ENCODE results near the gene C19orf38. TPM values are rescaled to one million over a fixed set of nuclear protein-coding genes. Genes with fewer than 3 reads are reported as not detected.

The C19orf38 gene
- total and polyA plus RNA-seq, 12 donors: 0.27 to 4.0 (median 0.64) TPM; not detected in 1

DNA sequence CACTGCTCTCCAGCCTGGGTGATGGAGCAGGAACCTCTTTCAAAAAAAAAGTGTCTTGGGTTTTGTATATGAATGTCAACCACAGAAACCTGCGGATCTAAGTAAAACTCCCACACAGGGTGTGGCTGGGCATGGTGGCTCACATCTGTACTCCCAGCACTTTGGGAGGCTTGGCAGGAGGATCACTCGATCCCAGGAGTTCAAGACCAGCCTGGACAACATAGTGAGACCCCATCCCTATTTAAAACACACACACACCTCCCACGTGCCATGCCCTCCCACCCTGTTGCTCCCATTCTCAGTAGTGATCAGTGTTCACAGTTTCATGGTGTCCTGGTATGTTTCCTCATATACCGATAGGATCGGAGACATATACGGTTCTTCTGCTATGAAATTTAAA, 21.4 kb upstream of the C19orf38 start:
- Histone ChIP-seq H3K4me3 (no peak overlapping the region), H3K36me3 (peaks cover 8 to 100% (median 77%) of the 10 kb centered on the region in 9 donors), H3K27ac (no peak overlapping the region), H3K27me3 (no peaks in the 10 kb centered on the region), H3K4me1 (no peaks in the 10 kb centered on the region), H3K9me3 (no peaks in the 10 kb centered on the region)
- 89 to 94% methylated on average over 6 of the region's 6 CpGs for WGBS, 2 donors
- TF ChIP-seq, protein P1, sequence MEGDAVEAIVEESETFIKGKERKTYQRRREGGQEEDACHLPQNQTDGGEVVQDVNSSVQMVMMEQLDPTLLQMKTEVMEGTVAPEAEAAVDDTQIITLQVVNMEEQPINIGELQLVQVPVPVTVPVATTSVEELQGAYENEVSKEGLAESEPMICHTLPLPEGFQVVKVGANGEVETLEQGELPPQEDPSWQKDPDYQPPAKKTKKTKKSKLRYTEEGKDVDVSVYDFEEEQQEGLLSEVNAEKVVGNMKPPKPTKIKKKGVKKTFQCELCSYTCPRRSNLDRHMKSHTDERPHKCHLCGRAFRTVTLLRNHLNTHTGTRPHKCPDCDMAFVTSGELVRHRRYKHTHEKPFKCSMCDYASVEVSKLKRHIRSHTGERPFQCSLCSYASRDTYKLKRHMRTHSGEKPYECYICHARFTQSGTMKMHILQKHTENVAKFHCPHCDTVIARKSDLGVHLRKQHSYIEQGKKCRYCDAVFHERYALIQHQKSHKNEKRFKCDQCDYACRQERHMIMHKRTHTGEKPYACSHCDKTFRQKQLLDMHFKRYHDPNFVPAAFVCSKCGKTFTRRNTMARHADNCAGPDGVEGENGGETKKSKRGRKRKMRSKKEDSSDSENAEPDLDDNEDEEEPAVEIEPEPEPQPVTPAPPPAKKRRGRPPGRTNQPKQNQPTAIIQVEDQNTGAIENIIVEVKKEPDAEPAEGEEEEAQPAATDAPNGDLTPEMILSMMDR (IDR thresholded peaks at IDR 0.05): no peak
- intact Hi-C loops (cut with DNase I): loop anchor here in 1 of 10 donors (10.0 kb wide), 1 partner anchor 52 kb away; no protein-coding TSS in a partner anchor
- no peak for DNase-seq
- no peak for ATAC-seq

DNA sequence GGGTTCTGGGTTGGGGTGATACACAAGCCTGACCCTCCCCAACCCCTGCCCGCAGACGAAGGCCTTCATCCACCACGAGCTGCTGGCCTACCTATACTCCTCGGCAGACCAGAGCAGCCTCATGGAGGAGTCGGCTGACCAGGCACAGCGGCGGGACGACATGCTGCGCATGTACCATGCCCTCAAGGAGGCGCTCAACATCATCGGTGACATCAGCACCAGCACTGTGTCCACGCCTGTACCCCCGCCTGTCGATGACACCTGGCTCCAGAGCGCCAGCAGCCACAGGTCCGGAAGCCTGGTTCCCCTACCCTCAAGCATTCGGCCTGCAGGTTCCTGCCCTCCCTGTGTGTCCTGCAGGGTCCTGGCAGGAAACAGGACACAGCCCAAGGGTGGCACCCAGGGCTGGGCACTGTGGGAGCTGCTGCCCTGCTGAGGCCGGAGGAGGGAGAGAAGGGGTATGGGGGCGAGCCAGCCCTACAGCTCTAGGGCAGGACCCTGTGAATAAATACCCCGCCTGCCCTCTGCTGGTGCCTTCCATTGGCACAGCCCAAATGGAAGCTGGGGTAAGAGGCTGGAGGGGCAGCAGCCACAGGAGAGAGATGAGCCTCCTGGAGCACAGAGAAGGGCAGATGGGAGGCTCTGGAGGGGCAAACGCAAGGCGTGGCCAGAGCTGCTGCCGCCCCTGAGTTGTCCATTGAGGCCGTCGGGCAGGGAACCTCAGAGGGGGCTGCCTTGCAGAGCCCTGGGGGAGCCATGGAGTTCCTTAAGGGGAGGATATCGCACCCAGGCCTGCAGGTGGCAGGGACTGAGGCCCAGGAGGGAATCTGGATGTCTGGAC, 19.0 kb upstream of the C19orf38 start:
- TF ChIP-seq, protein P1 (IDR thresholded peaks at IDR 0.05): peak in 1 of 9 donors; percentile 24
- Histone ChIP-seq H3K4me3 (no peak overlapping the region), H3K27ac (no peak overlapping the region), H3K36me3 (peaks cover 7 to 100% (median 69%) of the 10 kb centered on the region in 9 donors), H3K4me1 (no peaks in the 10 kb centered on the region), H3K9me3 (no peaks in the 10 kb centered on the region), H3K27me3 (no peaks in the 10 kb centered on the region)
- intact Hi-C loops (cut with DNase I): loop anchor here in 1 of 10 donors (10.0 kb wide), 1 partner anchor 54 kb away; no protein-coding TSS in a partner anchor
- 91 to 94% methylated on average over 26 of the region's 26 CpGs for WGBS, 2 donors
- no peak for DNase-seq
- ATAC-seq: peak in 1 of 8 donors; percentile 11

DNA sequence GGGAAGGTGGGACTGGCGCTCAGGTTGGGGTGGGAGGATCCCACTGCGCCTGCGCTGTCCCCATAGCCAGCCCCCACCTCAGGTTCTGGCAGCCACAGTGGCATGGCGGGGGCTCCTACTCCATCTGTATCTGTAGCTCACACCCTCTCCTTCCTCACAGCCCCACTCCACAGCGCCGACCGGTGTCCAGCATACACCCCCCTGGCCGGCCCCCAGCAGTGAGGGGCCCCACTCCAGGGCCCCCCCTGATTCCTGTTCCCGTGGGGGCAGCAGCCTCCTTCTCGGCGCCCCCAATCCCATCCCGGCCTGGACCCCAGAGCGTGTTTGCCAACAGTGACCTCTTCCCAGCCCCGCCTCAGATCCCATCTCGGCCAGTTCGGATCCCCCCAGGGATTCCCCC, 18.2 kb upstream of the C19orf38 start:
- Histone ChIP-seq H3K4me1 (peaks cover 0 to under 1% (median 0%) of the 10 kb centered on the region in 9 donors), H3K27me3 (no peaks in the 10 kb centered on the region), H3K9me3 (no peaks in the 10 kb centered on the region), H3K27ac (no peak overlapping the region), H3K4me3 (no peak overlapping the region), H3K36me3 (peaks cover 0 to 100% (median 61%) of the 10 kb centered on the region in 9 donors)
- 86 to 89% methylated on average over 16 of the region's 16 CpGs for WGBS, 2 donors
- TF ChIP-seq, protein P1 (IDR thresholded peaks at IDR 0.05): no peak
- intact Hi-C loops (cut with DNase I): loop anchor here in 1 of 10 donors (10.0 kb wide), 1 partner anchor 55 kb away; no protein-coding TSS in a partner anchor
- DNase-seq: no peak
- ATAC-seq: peak in 1 of 8 donors; percentile 7

DNA sequence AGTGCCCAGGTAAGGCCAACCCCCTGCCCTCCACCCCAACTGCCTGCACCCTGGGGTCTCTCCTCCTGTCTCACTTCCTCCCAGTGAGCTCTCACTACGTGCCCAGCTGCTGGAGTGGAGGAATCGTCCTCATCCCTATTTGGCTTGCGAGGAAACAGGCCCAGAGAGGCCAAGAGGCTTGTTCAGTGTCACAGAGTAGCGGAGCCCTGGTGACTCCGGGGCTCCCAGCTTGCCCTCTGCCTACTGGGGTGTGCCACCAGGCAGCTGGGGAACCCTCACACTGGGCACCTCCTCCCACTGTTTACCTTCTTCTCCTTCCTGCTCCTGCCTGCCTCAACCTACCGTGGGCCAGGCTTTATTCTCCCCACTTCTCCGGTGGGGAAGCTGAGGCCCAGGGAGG, 17.8 kb upstream of the C19orf38 start:
- peaks cover 0 to 99% (median 59%) of the 10 kb centered on the region in 9 donors for H3K36me3 ChIP-seq
- H3K27me3 ChIP-seq: no peaks in the 10 kb centered on the region
- no peak overlapping the region for H3K27ac ChIP-seq
- no peak overlapping the region for H3K4me3 ChIP-seq
- 86 to 89% methylated on average over 7 of the region's 7 CpGs for WGBS, 2 donors
- intact Hi-C loops (cut with DNase I): no loop called here
- TF ChIP-seq, protein P1 (IDR thresholded peaks at IDR 0.05): no peak
- ATAC-seq: no peak
- no peak for DNase-seq
- peaks cover 0 to 5% (median 4%) of the 10 kb centered on the region in 9 donors for H3K4me1 ChIP-seq
- no peaks in the 10 kb centered on the region for H3K9me3 ChIP-seq
